Esophagus mucosa (tissue), 1 donor: ENCODE data around the gene VOPP1. TPM values are rescaled to one million over a fixed set of nuclear protein-coding genes. Genes with fewer than 3 reads are reported as not detected.

Source experiments
- ATAC-seq: fragments of 200-7000 bp; cut with Tn5 transposase; one replicate; pipeline ENCODE4 v1.9.1; 2020
- total RNA-seq: library from RNA; stranded (reverse); gene quantifications from one replicate; pipeline ENCODE4 v1.2.4, GENCODE V29; 2023
- donor health status: DM: yes; HTN: yes; CAD: no.

The VOPP1 gene
- total RNA-seq, 1 donor from 2014 or later, result 11.1 TPM

- ATAC-seq, result no peak
Measured at GRCh38 chr7:55431898-55432297, 140.4 kb downstream of the VOPP1 start.

- no peak for ATAC-seq
Measured at GRCh38 chr7:55429835-55430499, 142.3 kb downstream of the VOPP1 start.

DNA sequence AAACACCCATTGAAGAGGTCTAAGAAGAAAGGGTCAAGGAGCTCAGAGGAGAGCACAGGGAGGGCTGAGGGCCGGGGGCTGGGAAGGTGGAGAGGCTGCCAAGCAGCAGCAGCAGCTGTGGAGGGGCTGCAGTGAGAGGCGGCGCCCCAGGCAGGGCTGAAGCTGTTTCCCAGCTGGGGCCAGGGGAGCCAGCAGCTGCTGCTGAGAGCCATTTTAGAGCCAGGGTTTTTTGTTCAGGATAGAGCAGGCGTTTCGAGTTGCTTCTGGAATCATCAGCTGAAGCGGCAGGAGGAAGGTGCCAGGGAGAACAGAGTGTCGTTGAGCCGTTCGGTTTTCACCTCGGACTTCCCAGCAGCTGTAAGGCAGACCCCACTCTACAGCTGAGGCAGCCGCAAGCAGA, 144.5 kb downstream of the VOPP1 start:
- no peak for ATAC-seq

- ATAC-seq, result no peak
Measured at GRCh38 chr7:55427342-55427741, 145.0 kb downstream of the VOPP1 start.

DNA sequence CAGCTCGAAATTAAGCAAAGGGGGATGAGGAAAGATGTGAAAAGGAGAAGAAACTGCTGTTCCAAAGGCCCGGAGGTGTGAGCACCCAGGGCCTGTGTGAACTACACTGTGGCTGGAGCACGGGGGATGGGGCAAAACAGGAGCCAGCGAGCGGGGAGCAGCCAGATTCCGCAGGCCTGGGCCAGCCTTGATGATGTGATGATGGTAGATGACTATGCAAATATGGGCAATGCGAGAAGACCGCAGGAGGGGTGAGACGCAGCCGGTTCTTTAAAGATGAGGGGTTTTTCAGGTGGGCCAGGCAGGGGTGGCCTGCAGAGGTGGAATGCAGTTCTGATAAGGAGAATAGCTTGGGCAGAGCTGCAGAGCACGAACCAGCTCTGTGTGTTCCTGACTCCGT, 145.6 kb downstream of the VOPP1 start:
- ATAC-seq, result no peak

- no peak for ATAC-seq
Measured at GRCh38 chr7:55425141-55425752, 147.1 kb downstream of the VOPP1 start.

DNA sequence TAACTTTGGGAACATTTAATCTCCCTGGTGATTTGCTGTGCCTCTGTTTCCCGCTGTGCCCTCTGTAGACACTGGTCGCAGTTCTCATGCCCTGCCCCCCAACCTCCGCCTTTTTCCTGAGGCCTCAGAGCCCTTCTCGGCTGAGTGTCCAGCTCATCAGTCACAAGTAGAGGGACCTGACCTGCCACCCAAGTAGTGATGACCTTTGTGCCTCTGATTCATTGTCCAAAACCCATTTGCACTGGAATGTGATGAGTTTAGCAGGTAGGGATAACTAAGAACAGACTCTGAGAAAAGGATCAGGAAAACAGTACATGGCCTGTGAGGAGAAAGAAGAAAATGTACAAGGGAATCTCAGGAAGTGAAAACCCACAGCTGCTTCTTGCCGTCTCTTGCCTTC, 148.4 kb downstream of the VOPP1 start:
- ATAC-seq, result no peak

- ATAC-seq, result no peak
Measured at GRCh38 chr7:55423277-55423711, 149.0 kb downstream of the VOPP1 start.

Other genes with a start within 250 kb of the VOPP1 start
- gene LANCL2, start 207.2 kb downstream of the VOPP1 start, total RNA-seq, result 10.0 TPM